Measurements from ENCODE around the gene GOLM1. TPM values are rescaled to one million over a fixed set of nuclear protein-coding genes. Genes with fewer than 3 reads are reported as not detected.

Gene GOLM1
- total RNA-seq, 1 donor from 2014 or later: 298 TPM

GRCh38 chr9:86045654-86046053 is 53.7 kb downstream of the GOLM1 start:
- no peak for DNase-seq (ENCODE audit: low spot score)

GRCh38 chr9:86043999-86044398 is 55.4 kb downstream of the GOLM1 start:
- no peak for DNase-seq (ENCODE audit: low spot score)

GRCh38 chr9:86043586-86043985 is 55.8 kb downstream of the GOLM1 start:
- DNase-seq (ENCODE audit: low spot score): no peak

GRCh38 chr9:86042199-86042978 is 57.0 kb downstream of the GOLM1 start:
- no peak for DNase-seq (ENCODE audit: low spot score)

GRCh38 chr9:86041311-86041741 is 58.0 kb downstream of the GOLM1 start:
- no peak for DNase-seq (ENCODE audit: low spot score)

GRCh38 chr9:86040861-86041155 is 58.5 kb downstream of the GOLM1 start:
- no peak for DNase-seq (ENCODE audit: low spot score)

- DNase-seq (ENCODE audit: low spot score): no peak
These were observed 59.1 kb downstream of the GOLM1 start for GRCh38 chr9:86039991-86040860.

- DNase-seq (ENCODE audit: low spot score): no peak
These were observed 62.8 kb downstream of the GOLM1 start for GRCh38 chr9:86036555-86036954.

GRCh38 chr9:86035827-86036440 is 63.4 kb downstream of the GOLM1 start:
- DNase-seq (ENCODE audit: low spot score): no peak

- DNase-seq (ENCODE audit: low spot score): peak; percentile 27
These were observed 64.3 kb downstream of the GOLM1 start for GRCh38 chr9:86034863-86035734.

- DNase-seq (ENCODE audit: low spot score): no peak
These were observed 71.6 kb downstream of the GOLM1 start for GRCh38 chr9:86027767-86028166.

GRCh38 chr9:86022687-86023266 is 76.6 kb downstream of the GOLM1 start:
- no peak for DNase-seq (ENCODE audit: low spot score)

GRCh38 chr9:86021166-86021565 is 78.2 kb downstream of the GOLM1 start:
- DNase-seq (ENCODE audit: low spot score): no peak

GRCh38 chr9:86020731-86021130 is 78.6 kb downstream of the GOLM1 start:
- DNase-seq (ENCODE audit: low spot score): no peak

- DNase-seq (ENCODE audit: low spot score): no peak
These were observed 90.2 kb downstream of the GOLM1 start for GRCh38 chr9:86009133-86009532.

GRCh38 chr9:86005253-86005775 is 94.0 kb downstream of the GOLM1 start:
- DNase-seq (ENCODE audit: low spot score): no peak

- DNase-seq (ENCODE audit: low spot score): no peak
These were observed 103.8 kb downstream of the GOLM1 start for GRCh38 chr9:85995599-85995998.

GRCh38 chr9:85995097-85995496 is 104.3 kb downstream of the GOLM1 start:
- DNase-seq (ENCODE audit: low spot score): no peak

GRCh38 chr9:85994191-85994590 is 105.2 kb downstream of the GOLM1 start:
- DNase-seq (ENCODE audit: low spot score): no peak

GRCh38 chr9:85987236-85987635 is 112.1 kb downstream of the GOLM1 start:
- no peak for DNase-seq (ENCODE audit: low spot score)

- DNase-seq (ENCODE audit: low spot score): no peak
These were observed 114.9 kb downstream of the GOLM1 start for GRCh38 chr9:85984457-85984856.
